ENCODE measurements around the gene INPP4B.

Gene INPP4B

DNA sequence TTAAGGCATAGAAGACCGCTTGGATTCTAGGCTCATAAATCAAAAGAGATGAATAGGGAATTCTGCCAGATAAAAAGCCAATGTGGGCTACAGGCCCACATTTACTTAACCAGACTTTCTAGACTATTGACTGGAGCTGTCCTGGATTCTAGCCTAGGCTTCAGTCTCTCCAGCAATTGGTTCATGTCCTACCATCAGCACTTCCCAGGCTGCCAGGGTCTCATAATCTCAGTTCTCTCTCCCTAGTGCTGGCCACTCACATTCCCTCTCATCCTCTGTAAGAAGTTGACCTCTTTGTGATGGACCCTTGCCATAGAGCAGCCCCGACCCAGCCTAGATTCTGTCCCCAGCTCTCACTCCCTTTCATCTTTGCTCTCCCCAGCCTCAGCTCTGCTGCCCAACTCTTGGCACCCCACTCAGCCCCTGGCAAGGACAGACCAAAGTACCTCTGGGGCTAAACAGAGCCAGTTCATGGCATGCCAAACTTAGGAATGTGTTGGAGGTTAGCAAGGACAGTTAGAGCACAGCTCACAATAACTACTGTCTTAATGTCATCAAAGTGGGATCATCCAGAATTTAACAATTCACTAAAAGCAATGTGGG, 396.2 kb downstream of the INPP4B start:
- Histone ChIP-seq H3K36me3 (ENCODE audit: insufficient read depth, low read length) (no peaks in the 10 kb centered on the region), H3K27me3 (ENCODE audit: control insufficient read depth in 1 of 2, insufficient read depth in 2 of 2, low read length in 2 of 2) (no peaks in the 10 kb centered on the region), H3K4me1 (ENCODE audit: insufficient read depth, low read length) (no peaks in the 10 kb centered on the region), H3K4me3 (ENCODE audit: low read depth in 1 of 2, low read length in 2 of 2) (no peak overlapping the region), H3K9ac (ENCODE audit: low read length) (no peak overlapping the region), H3K27ac (ENCODE audit: low read depth, low read length) (no peak overlapping the region), H3K9me3 (ENCODE audit: low read length) (no peaks in the 10 kb centered on the region)

DNA sequence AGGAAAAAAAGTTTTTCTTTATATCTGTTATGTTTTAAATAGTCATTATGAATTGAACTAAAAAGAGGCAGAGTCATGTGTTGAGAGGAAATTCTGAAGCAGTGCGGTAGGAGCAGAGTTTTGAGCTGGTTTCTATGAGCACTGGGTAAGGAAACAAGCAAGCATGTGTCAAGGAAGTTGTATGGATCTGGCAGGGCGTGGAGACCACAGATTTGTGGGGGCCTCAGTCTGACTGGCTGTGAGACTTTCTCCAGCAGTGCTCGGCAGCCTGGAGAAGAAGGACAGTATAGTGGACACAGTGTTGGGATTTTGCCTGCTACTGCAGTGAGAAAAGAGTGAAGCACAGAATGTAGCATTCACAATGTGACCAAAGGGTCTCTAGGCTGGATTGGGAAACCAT, 399.1 kb downstream of the INPP4B start:
- no peaks in the 10 kb centered on the region for H3K27me3 ChIP-seq (ENCODE audit: control insufficient read depth in 1 of 2, insufficient read depth in 2 of 2, low read length in 2 of 2)

DNA sequence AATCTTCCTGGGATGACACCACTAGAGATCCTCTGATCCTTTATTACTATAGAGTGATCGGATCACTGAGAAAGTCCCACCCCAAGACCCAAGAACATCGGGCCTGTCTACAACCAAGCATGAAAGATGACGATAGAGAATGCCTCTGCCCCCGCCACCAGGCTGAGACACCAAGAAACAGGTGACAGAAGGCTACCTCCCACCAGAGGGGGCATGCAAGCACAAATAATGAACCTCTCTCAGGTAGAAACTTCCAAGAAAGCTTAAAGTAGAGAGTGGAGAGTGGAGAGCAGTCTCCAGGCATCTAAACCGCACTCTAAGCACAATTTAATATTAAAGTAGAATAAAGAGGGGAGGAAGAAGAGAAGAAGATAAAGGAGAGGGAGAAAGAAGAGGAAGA, 402.6 kb downstream of the INPP4B start:
- no peaks in the 10 kb centered on the region for H3K9me3 ChIP-seq (ENCODE audit: low read length)
- H3K4me3 ChIP-seq (ENCODE audit: low read depth in 1 of 2, low read length in 2 of 2): no peak overlapping the region
- no peak overlapping the region for H3K9ac ChIP-seq (ENCODE audit: low read length)
- no peaks in the 10 kb centered on the region for H3K27me3 ChIP-seq (ENCODE audit: control insufficient read depth in 1 of 2, insufficient read depth in 2 of 2, low read length in 2 of 2)
- no peak overlapping the region for H3K27ac ChIP-seq (ENCODE audit: low read depth, low read length)
- H3K4me1 ChIP-seq (ENCODE audit: insufficient read depth, low read length): no peaks in the 10 kb centered on the region
- H3K36me3 ChIP-seq (ENCODE audit: insufficient read depth, low read length): no peaks in the 10 kb centered on the region

More for the DNA sequence above, 399.1 kb downstream of the INPP4B start:
- no peaks in the 10 kb centered on the region for H3K9me3 ChIP-seq (ENCODE audit: low read length)
- no peak overlapping the region for H3K4me3 ChIP-seq (ENCODE audit: low read depth in 1 of 2, low read length in 2 of 2)
- no peak overlapping the region for H3K9ac ChIP-seq (ENCODE audit: low read length)
- H3K36me3 ChIP-seq (ENCODE audit: insufficient read depth, low read length): no peaks in the 10 kb centered on the region
- H3K4me1 ChIP-seq (ENCODE audit: insufficient read depth, low read length): no peaks in the 10 kb centered on the region
- H3K27ac ChIP-seq (ENCODE audit: low read depth, low read length): no peak overlapping the region

DNA sequence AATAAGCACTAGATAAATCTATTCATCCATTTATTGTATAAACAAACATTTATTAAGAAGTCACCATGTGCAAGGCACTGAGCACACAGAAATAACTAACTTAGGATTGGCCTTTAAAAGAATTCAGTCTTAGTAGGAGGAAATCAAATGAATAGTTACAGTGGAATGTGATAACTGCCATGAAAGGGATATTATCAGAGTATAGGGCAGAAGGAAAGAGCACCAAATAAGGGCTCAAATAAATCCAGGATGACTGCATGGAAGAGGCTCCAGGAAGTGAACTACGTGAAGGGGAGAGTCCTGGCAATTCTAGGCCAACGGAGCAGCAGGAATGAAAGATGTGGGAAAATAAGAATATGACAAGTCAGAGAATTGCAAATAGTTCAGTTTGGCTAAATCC, 406.0 kb downstream of the INPP4B start:
- Histone ChIP-seq H3K36me3 (ENCODE audit: insufficient read depth, low read length) (no peaks in the 10 kb centered on the region), H3K9ac (ENCODE audit: low read length) (no peak overlapping the region), H3K27me3 (ENCODE audit: control insufficient read depth in 1 of 2, insufficient read depth in 2 of 2, low read length in 2 of 2) (no peaks in the 10 kb centered on the region), H3K27ac (ENCODE audit: low read depth, low read length) (no peak overlapping the region), H3K4me3 (ENCODE audit: low read depth in 1 of 2, low read length in 2 of 2) (no peak overlapping the region), H3K4me1 (ENCODE audit: insufficient read depth, low read length) (no peaks in the 10 kb centered on the region), H3K9me3 (ENCODE audit: low read length) (no peaks in the 10 kb centered on the region)

DNA sequence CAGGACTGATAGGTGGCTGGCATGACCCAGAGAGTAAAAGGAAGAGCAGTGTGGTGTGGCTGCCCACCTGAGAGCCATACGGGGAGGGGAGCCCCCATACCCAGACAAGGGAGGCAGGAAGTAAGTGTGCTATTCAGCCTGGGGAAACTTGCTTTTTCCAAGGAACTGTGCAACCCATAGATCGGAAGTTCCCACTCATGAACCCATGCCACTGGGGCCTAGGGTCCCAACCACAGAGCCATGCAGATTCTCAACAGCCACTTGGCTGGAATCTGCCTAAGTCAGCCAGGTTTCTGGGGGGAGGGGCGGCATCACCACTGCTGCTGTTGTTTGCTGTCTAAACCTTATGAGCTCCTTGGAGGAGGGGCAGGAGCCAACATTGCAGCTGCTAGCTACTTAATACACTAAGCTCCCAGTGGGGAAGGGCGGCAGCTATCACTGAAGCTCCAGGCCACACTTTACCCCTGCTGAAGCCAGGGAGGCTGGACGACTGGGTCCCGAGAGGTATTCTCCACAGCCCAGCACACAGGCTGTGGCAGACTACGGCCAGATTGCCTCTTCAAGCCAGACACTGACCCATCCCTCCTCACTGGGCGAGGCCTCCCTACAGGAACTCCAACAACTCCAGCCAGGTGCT, 410.4 kb downstream of the INPP4B start:
- H3K4me3 ChIP-seq (ENCODE audit: low read depth in 1 of 2, low read length in 2 of 2): no peak overlapping the region
- no peaks in the 10 kb centered on the region for H3K27me3 ChIP-seq (ENCODE audit: control insufficient read depth in 1 of 2, insufficient read depth in 2 of 2, low read length in 2 of 2)
- no peak overlapping the region for H3K9ac ChIP-seq (ENCODE audit: low read length)
- H3K4me1 ChIP-seq (ENCODE audit: insufficient read depth, low read length): no peaks in the 10 kb centered on the region
- no peak overlapping the region for H3K27ac ChIP-seq (ENCODE audit: low read depth, low read length)
- no peaks in the 10 kb centered on the region for H3K9me3 ChIP-seq (ENCODE audit: low read length)
- no peaks in the 10 kb centered on the region for H3K36me3 ChIP-seq (ENCODE audit: insufficient read depth, low read length)

DNA sequence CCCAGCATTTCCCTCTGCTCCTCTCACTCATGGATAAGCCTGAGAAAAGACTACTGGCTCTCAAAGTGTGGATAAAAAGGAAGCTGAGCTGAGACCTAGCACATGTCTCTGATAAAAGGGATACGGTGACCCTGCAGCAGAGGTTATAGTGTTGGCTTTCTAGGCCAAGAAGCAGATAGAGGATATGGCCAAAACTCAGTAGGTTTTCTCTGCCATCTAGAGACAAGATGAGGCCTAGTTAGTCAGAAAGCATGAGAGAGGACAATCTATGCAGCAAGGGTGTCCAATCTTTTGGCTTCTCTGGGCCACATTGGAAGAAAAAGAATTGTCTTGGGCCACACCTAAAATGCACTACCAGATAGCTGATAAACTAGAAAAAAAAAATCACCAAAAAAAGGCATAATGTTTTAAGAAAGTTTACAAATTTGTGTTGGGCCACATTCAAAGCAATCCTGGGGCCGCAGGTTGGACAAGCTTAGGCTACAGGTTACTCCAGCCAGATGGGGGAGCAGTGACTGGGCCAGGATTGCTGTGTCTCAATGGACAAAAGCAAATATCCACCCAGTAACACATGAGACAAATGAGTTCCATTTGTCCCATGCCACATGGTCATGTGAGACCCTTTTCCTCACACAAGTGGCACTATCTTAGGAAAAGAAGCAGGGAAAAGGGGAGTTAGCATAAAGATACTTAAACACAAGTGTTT, 411.4 kb downstream of the INPP4B start:
- no peaks in the 10 kb centered on the region for H3K9me3 ChIP-seq (ENCODE audit: low read length)

DNA sequence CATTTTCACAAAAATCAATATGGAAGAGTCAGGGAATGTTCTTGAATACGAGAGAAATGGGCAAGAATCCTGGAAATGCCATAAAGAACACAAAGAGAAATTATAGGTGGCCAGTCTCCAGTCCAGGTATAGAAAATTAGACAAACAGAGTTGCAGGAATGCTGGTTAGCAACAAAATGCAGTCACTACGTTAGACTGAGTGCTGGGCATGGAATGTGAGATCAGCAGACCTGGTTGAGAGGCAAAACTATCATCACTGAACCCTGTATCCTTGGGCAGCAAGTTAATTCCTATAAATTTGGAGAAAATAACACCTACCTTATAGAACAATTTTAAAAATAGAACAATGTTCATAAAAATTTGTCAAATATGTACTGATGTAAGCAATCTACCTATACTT, 417.4 kb downstream of the INPP4B start:
- no peaks in the 10 kb centered on the region for H3K4me1 ChIP-seq (ENCODE audit: insufficient read depth, low read length)
- H3K27ac ChIP-seq (ENCODE audit: low read depth, low read length): no peak overlapping the region
- no peak overlapping the region for H3K9ac ChIP-seq (ENCODE audit: low read length)
- H3K36me3 ChIP-seq (ENCODE audit: insufficient read depth, low read length): no peaks in the 10 kb centered on the region
- H3K4me3 ChIP-seq (ENCODE audit: low read depth in 1 of 2, low read length in 2 of 2): no peak overlapping the region
- H3K27me3 ChIP-seq (ENCODE audit: control insufficient read depth in 1 of 2, insufficient read depth in 2 of 2, low read length in 2 of 2): no peaks in the 10 kb centered on the region
- no peaks in the 10 kb centered on the region for H3K9me3 ChIP-seq (ENCODE audit: low read length)

More for the DNA sequence above, 411.4 kb downstream of the INPP4B start:
- Histone ChIP-seq H3K4me1 (ENCODE audit: insufficient read depth, low read length) (no peaks in the 10 kb centered on the region), H3K4me3 (ENCODE audit: low read depth in 1 of 2, low read length in 2 of 2) (no peak overlapping the region), H3K9ac (ENCODE audit: low read length) (no peak overlapping the region), H3K27ac (ENCODE audit: low read depth, low read length) (no peak overlapping the region), H3K36me3 (ENCODE audit: insufficient read depth, low read length) (no peaks in the 10 kb centered on the region), H3K27me3 (ENCODE audit: control insufficient read depth in 1 of 2, insufficient read depth in 2 of 2, low read length in 2 of 2) (no peaks in the 10 kb centered on the region)

DNA sequence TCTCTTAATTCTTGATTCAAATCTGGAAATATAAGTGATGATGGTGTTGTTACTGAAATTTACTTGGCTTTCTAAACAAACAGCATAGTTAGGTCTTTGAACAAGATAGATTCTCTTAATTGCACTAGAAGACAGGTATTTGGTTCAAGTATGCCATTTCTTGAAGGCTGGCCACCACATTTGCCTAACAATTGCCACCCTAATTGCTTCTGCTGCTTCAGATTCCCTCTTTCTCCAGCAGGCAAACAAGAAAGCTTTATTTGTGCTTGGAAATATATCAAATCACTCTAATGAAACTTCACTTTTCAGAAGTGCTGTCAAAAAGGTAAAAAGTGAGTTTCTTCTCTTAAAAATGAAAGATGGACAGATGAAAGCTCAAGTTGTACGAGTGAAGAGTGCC, 418.6 kb downstream of the INPP4B start:
- H3K27me3 ChIP-seq (ENCODE audit: control insufficient read depth in 1 of 2, insufficient read depth in 2 of 2, low read length in 2 of 2): no peaks in the 10 kb centered on the region
- H3K36me3 ChIP-seq (ENCODE audit: insufficient read depth, low read length): no peaks in the 10 kb centered on the region
- no peak overlapping the region for H3K9ac ChIP-seq (ENCODE audit: low read length)
- H3K27ac ChIP-seq (ENCODE audit: low read depth, low read length): no peak overlapping the region
- no peak overlapping the region for H3K4me3 ChIP-seq (ENCODE audit: low read depth in 1 of 2, low read length in 2 of 2)
- no peaks in the 10 kb centered on the region for H3K4me1 ChIP-seq (ENCODE audit: insufficient read depth, low read length)
- no peaks in the 10 kb centered on the region for H3K9me3 ChIP-seq (ENCODE audit: low read length)

DNA sequence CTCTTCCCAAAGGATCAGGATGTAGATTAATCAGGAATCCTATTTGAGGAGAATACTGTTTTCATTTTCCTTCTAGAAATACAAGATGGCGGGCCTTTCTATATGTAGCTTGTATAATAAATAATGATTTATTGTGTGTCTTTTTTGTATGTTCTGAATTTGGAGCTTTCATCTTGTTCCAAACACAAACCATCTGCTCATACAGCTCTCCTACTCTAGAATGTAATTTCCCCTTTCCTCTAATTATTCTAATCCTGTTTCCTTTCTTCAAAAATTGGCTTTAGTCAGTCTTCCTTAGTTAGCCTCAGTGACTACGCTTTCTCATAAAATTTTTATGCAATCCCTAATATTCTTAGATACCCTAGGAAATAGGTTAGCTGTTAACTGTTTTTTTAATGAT, 422.2 kb downstream of the INPP4B start:
- Histone ChIP-seq H3K9ac (ENCODE audit: low read length) (no peak overlapping the region), H3K27me3 (ENCODE audit: control insufficient read depth in 1 of 2, insufficient read depth in 2 of 2, low read length in 2 of 2) (no peaks in the 10 kb centered on the region), H3K27ac (ENCODE audit: low read depth, low read length) (no peak overlapping the region), H3K4me1 (ENCODE audit: insufficient read depth, low read length) (no peaks in the 10 kb centered on the region), H3K4me3 (ENCODE audit: low read depth in 1 of 2, low read length in 2 of 2) (no peak overlapping the region), H3K36me3 (ENCODE audit: insufficient read depth, low read length) (no peaks in the 10 kb centered on the region), H3K9me3 (ENCODE audit: low read length) (no peaks in the 10 kb centered on the region)

DNA sequence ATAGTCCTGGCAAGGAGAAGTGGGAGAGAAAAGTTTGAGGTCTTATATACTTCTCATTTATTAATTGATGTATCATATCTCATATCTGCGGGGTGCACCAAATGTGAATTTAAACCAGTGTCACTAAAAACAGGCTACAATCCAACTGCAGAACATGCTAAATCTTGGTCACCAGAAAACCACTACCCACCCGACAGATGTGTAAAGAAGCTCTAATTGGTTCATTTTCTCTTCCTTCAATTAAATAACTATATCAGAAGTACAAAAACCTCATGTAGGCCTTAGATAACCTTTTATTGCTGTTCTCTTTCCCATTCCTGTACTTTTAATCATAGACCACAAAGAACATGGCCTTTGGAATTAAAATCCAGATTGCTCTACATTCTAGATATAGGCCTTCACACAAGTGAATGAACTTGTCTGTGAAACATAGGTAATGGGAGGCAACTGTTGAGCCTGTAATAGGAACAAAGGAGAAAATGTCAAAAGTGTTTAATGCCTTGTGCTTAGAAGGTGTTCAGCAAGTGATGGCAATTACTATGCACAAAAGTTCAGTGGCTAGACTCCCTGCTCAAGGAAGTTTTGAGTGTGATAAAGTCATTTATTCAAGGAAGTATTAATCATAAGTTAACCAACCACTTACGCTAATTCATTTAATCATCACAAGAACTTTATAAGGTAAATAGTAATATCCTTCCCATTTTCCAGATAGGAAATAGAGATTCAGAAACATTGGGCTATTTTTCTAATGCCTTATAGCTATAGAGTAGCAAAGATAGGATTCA, 425.6 kb downstream of the INPP4B start:
- Histone ChIP-seq H3K27ac (ENCODE audit: low read depth, low read length) (no peak overlapping the region), H3K36me3 (ENCODE audit: insufficient read depth, low read length) (no peaks in the 10 kb centered on the region), H3K4me1 (ENCODE audit: insufficient read depth, low read length) (no peaks in the 10 kb centered on the region), H3K27me3 (ENCODE audit: control insufficient read depth in 1 of 2, insufficient read depth in 2 of 2, low read length in 2 of 2) (no peaks in the 10 kb centered on the region), H3K9me3 (ENCODE audit: low read length) (no peaks in the 10 kb centered on the region), H3K4me3 (ENCODE audit: low read depth in 1 of 2, low read length in 2 of 2) (no peak overlapping the region), H3K9ac (ENCODE audit: low read length) (no peak overlapping the region)

DNA sequence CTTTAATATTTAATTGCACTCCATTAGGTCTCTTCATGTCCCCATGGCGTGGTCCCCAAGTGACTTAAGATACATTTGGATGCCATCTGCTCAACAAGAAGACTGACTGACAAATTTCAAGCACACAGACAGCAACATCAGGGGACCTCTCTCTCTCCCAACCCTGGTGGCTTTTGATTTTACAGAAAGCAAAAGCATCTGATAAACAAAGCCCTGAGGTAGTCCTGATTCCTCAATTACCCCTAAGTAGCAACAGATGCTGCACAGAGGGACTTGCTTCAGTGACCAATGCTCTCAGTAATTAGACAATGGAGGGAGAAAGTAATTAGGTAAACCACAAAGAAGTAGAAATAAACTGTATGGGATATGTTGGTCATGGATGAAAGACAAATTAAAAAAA, 426.4 kb downstream of the INPP4B start:
- Histone ChIP-seq H3K27ac (ENCODE audit: low read depth, low read length) (no peak overlapping the region), H3K27me3 (ENCODE audit: control insufficient read depth in 1 of 2, insufficient read depth in 2 of 2, low read length in 2 of 2) (no peaks in the 10 kb centered on the region), H3K4me3 (ENCODE audit: low read depth in 1 of 2, low read length in 2 of 2) (no peak overlapping the region), H3K9me3 (ENCODE audit: low read length) (no peaks in the 10 kb centered on the region), H3K36me3 (ENCODE audit: insufficient read depth, low read length) (no peaks in the 10 kb centered on the region), H3K4me1 (ENCODE audit: insufficient read depth, low read length) (no peaks in the 10 kb centered on the region), H3K9ac (ENCODE audit: low read length) (no peak overlapping the region)
